NCI-H2107 (cell line): ENCODE results near the gene ZNF407.
"Not testable (repeated sequence)": the region's sequence is repeated elsewhere in the genome, so short reads cannot be mapped to it uniquely, and the experiment has no call there.

Experiments
- DNase-seq: peaks from one replicate; lab custom pipeline; 2025; lab: John Stamatoyannopoulos, UW

Gene ZNF407

GRCh38 chr18:74967979-74968378 is 370.3 kb downstream of the ZNF407 start:
- no peak for DNase-seq

GRCh38 chr18:74971358-74971757 is 373.7 kb downstream of the ZNF407 start:
- DNase-seq = not testable (repeated sequence)

- not testable (repeated sequence) for DNase-seq
These were observed 374.1 kb downstream of the ZNF407 start for GRCh38 chr18:74971776-74972175.

GRCh38 chr18:74972354-74972753 is 374.7 kb downstream of the ZNF407 start:
- no peak for DNase-seq

- DNase-seq = no peak
These were observed 377.3 kb downstream of the ZNF407 start for GRCh38 chr18:74975001-74975400.

GRCh38 chr18:74976331-74976909 is 378.8 kb downstream of the ZNF407 start:
- peak; percentile 38 for DNase-seq

GRCh38 chr18:74977041-74977440 is 379.4 kb downstream of the ZNF407 start:
- DNase-seq = no peak

GRCh38 chr18:74980669-74981068 is 383.0 kb downstream of the ZNF407 start:
- no peak for DNase-seq

- DNase-seq = no peak
These were observed 383.8 kb downstream of the ZNF407 start for GRCh38 chr18:74981476-74981875.

- DNase-seq = no peak
These were observed 385.4 kb downstream of the ZNF407 start for GRCh38 chr18:74982946-74983635.

- DNase-seq = no peak
These were observed 391.5 kb downstream of the ZNF407 start for GRCh38 chr18:74989134-74989533.

GRCh38 chr18:74990563-74991081 is 393.0 kb downstream of the ZNF407 start:
- peak; percentile 65 for DNase-seq

- DNase-seq = no peak
These were observed 397.1 kb downstream of the ZNF407 start for GRCh38 chr18:74994502-74995418.

- DNase-seq = no peak
These were observed 397.7 kb downstream of the ZNF407 start for GRCh38 chr18:74995419-74995736.

- no peak for DNase-seq
These were observed 398.4 kb downstream of the ZNF407 start for GRCh38 chr18:74996055-74996454.

- DNase-seq = no peak
These were observed 399.3 kb downstream of the ZNF407 start for GRCh38 chr18:74996996-74997395.

- DNase-seq = no peak
These were observed 403.2 kb downstream of the ZNF407 start for GRCh38 chr18:75000920-75001319.

GRCh38 chr18:75003039-75003438 is 405.4 kb downstream of the ZNF407 start:
- no peak for DNase-seq

GRCh38 chr18:75003764-75004690 is 406.4 kb downstream of the ZNF407 start:
- no peak for DNase-seq

- no peak for DNase-seq
These were observed 408.0 kb downstream of the ZNF407 start for GRCh38 chr18:75005626-75006025.

- no peak for DNase-seq
These were observed 410.5 kb downstream of the ZNF407 start for GRCh38 chr18:75008186-75008585.

GRCh38 chr18:75009296-75009695 is 411.6 kb downstream of the ZNF407 start:
- no peak for DNase-seq
